HG03457 (cell line): ENCODE data around the gene SGSM2.

Source experiments
- ATAC-seq: cut with Tn5 transposase; IDR thresholded peaks from one replicate; pipeline ENCODE4 v1.9.1; 2021; ENCODE audit warnings: moderate number of reproducible peaks; ENCODE audit not compliant: unreplicated experiment

SGSM2 gene

DNA sequence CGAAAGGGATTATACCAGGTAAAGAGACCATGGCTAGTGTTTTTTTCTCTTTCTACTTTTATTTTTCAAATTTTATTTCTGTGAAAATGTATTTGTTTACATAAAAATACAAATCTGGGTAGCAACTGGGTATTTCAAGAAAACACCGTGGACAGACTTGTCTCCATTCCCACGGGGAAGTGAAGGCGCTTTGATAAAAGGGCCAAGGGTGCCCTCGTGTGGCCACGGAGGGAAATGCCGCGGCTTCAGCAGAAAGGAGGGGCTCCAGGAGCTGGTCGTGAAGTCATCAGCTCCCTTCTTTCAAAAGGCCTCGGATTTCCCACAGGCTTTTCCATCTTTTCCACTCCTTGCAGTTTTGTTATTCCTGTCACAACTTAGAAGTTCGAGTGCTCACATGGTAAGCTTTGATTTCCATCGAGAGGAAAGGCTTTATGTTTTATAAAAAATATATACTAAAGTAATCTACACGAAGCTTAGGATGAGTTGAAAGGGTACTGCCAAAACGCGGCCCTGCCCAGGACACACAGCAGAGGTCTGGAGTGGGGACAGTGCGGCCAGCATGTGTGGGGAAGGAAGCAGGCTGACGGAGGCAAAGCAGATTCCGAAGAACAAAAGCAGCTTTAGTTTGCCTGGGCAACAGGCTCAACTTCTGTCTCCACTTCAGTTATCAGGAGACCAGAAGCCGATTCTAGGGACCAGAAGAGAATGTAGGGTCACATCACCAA, 78.9 kb downstream of the SGSM2 start:
- no peak for ATAC-seq

DNA sequence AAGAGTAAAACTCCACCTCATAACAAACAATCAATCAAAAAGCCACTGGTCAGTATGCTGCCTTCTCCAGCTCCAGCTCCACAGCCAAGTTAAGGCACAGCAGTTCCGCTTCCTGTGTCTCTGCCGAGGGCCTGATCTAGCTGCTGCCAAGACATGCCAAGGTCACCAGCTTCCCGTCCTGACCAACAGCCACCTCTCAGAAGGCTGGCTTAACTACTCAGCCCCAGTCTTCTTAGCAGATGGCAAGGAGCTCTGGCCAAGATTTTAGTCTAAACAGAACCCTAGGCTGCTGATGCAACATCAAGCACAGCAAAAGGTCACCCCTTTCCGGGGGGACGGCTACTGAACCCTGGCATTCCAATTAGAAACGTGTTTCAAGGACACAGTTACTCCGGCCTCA, 81.3 kb downstream of the SGSM2 start:
- no peak for ATAC-seq

DNA sequence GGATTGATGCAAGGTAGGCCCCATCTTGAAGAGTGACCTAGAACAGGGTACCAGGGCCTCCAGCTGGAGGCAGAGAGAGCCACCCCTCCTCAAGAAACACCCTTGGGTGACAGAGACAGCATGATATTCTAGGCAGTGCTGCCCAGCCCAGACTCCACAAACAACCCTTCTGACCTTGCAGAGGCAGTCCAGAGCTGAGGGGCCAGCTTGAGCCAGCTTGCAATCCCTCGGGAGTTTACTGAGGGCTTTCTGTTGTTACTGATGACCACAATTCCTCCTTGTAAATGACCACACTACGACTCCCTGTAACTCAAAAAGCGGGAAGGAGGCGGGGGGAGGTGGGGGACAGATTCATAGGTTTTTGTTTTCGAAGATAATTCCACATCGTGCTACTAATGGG, 82.2 kb downstream of the SGSM2 start:
- ATAC-seq, result no peak

DNA sequence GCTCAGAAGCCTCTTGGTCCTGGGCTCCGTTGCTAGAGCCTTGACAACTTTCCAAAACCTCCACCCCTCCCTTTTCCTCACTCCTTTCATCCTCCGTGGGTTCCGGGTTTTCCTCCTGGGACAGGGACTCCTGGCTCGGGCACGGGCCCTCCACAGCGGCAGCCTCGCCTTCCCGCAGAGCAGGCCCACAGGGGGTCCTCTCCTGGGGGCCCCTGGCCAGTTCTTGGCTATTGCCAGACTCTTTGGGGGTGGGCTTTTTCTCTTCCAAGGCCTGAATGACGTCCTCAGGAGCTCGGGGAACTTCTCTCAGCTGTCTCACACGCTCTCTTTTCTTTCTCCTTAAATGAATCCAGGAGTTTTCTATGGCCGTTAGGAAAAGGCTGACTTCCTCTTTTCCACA, 82.9 kb downstream of the SGSM2 start:
- no peak for ATAC-seq

DNA sequence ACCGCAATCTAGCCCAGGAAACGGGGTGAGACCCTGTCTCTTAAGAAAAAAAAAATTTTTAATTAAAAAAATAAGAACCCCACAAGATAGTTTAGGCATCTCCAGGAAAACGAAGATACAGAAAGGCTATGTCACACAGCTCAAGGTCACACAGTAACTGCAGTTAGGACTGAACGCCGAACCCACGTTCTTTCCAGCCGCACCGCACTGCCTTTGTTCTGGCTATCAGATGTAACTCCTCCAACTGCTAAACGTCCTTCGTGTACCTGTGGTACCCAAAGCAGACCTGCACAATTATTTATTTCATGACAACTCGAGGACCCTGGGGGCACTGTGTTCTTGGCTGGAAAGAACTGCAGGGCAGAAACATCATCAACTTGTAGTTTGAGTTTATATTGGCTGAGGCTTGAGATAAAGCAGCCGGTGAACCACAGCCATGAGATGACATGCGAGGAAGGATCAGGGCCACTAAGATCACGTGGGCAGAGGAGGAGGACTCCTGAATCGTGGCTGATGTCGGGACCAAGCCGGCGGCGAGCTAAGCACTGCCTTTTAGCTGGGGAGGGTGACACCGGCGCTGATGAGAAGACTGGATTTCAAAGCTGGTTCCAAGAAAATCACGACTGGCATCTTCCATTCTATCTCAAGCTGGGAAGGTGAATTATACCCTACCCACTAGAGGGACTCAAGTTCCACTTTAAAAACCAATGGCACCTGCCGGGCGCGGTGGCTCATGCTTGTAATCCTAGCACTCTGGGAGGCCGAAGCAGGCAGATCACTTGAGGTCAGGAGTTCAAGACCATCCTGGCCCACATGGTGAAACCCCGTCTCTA, 84.2 kb downstream of the SGSM2 start:
- no peak for ATAC-seq

DNA sequence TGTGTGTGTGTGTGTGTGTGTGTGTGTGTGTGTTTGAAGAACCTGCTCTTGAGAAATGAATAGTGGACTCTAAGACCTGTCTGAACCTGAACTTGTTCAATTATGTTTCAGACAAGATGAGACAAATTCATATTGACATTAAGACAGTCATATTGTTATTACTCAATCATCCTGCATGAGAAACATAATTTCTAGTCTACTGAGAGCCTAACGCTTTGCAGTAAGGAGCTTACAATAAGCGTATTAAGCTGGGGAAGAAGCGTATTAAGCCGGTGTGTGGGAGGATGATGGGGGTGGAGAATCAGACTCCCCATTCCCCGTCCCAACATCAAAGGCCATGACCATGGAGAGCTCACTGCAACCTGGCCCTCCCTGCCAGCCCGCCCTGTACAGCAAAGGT, 86.0 kb downstream of the SGSM2 start:
- ATAC-seq, result no peak

DNA sequence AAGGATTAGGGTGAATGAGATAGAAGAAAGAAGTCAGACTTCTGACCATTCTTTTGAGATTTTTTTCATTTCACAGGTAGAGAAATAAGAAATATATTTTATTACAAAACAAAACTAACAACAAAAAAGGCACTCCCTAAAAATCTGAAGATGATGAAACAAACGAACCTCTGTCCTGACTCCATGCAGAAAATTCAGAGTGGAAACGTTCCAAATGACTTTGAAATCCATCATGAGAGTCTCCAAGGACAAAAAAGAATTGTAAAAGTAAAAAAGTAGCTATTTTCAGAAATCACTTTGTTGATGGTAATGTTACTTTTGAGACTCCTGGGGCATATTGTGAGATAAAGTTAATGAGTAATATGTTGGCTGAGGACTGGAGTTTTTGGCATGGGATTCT, 89.9 kb downstream of the SGSM2 start:
- no peak for ATAC-seq

DNA sequence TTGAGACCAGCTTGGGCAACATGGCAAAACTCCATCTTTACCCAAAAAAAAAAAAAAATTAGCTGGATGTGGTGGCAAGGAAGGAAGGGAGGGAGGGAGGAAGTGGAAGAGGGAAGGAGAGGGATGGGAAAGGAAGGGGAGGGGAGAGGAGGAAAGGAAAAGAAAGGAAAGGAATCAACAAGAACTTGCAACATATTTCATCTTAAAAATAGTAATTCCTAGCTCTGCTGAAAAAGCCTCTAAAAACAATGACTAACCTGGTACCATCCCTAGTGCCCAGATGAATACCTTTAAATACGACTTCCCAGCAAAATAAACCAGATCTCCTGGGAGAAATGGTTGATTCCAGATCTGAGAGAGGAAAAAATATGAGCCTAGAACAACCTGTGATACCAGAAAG, 90.6 kb downstream of the SGSM2 start:
- no peak for ATAC-seq
